Spleen (tissue), 11 donors: ENCODE measurements around the gene SLC35G2. TPM values are rescaled to one million over a fixed set of nuclear protein-coding genes. Genes with fewer than 3 reads are reported as not detected.
"Not testable (repeated sequence)": the region's sequence is repeated elsewhere in the genome, so short reads cannot be mapped to it uniquely, and the experiment has no call there.

Source experiments
- DNase-seq: peaks from one replicate; pipeline ENCODE4 v3.0.0-alpha.2; 2020
- H3K27ac ChIP-seq, 8 donors: fragments of 200-600 bp; sonication (generic) in 7 of 8; 1 replicate in 4 of 8; 2 replicates in 4 of 8; pipeline versions ENCODE4 v1.5.0 to v1.8.0; 2016 to 2021; ENCODE audit warnings: inconsistent platforms in 4 of 8, mild to moderate bottlenecking in 4 of 8, moderate library complexity in 1 of 8
- H3K27me3 ChIP-seq, 7 donors: fragments of 200-600 bp; sonication (generic) in 6 of 7; replicated peaks in 1 of 7; 1 replicate in 4 of 7; 2 replicates in 3 of 7; pipeline versions ENCODE4 v1.5.0 to v1.8.0; 2016 to 2021; ENCODE audit warnings: inconsistent platforms in 3 of 7, mild to moderate bottlenecking in 1 of 7
- H3K36me3 ChIP-seq, 6 donors: fragments of 200-600 bp; sonication (generic) in 5 of 6; 1 replicate in 4 of 6; 2 replicates in 2 of 6; pipeline versions ENCODE4 v1.5.0 to v1.8.0; 2016 to 2021; ENCODE audit warnings: inconsistent platforms in 2 of 6
- H3K4me1 ChIP-seq, 6 donors: fragments of 200-600 bp; sonication (generic) in 5 of 6; 1 replicate in 3 of 6; 2 replicates in 3 of 6; pipeline versions ENCODE4 v1.5.0 to v1.8.0; 2016 to 2021; ENCODE audit warnings: inconsistent platforms in 3 of 6
- H3K4me3 ChIP-seq, 8 donors: fragments of 200-600 bp; sonication (generic) in 7 of 8; 1 replicate in 4 of 8; 2 replicates in 4 of 8; pipeline versions ENCODE4 v1.5.0 to v1.8.0; 2016 to 2021; ENCODE audit warnings: inconsistent platforms in 4 of 8, mild to moderate bottlenecking in 4 of 8, moderate library complexity in 2 of 8
- H3K9me3 ChIP-seq, 8 donors: fragments of 200-600 bp; sonication (generic) in 7 of 8; 1 replicate in 4 of 8; 2 replicates in 4 of 8; pipeline versions ENCODE4 v1.5.0 to v1.8.0; 2016 to 2021; ENCODE audit warnings: inconsistent platforms in 4 of 8
- CTCF ChIP-seq, 11 experiments: fragments of 200-600 bp in 7 of 11; fragments of 450-650 bp in 4 of 11; sonication (generic) in 4 of 11; IDR thresholded peaks in 8 of 11; conservative IDR thresholded peaks in 3 of 11; 1 replicate in 7 of 11; 2 replicates in 4 of 11; pipeline versions ENCODE4 v1.4.0 to v1.8.0; 2016 to 2021; ENCODE audit warnings: antibody characterized with exemption in 11 of 11, inconsistent platforms in 4 of 11, mild to moderate bottlenecking in 1 of 11
- POLR2A ChIP-seq, 3 donors: fragments of 450-650 bp; IDR thresholded peaks; one replicate each; pipeline ENCODE4 v1.5.1; 2017; ENCODE audit warnings: antibody characterized with exemption in 3 of 3, mild to moderate bottlenecking in 1 of 3
- POLR2AphosphoS5 ChIP-seq, 3 donors: sonication (generic); formaldehyde crosslinking; IDR thresholded peaks; one replicate each; pipeline ENCODE4 v1.5.1; 2017; ENCODE audit warnings: antibody characterized with exemption in 3 of 3
- WGBS, 5 donors: extraction: QIAGEN DNeasy Blood & Tissue Kit in 3 of 5; methylation state at CpG; one replicate each; pipeline versions ENCODE4 v1.1.5 to v1.1.7; 2013 to 2018; 5-methylcytosine and 5-hydroxymethylcytosine counted together
- intact Hi-C: fragments of 100-400 bp; cut with DNase I; formaldehyde crosslinking; loops from one replicate; pipeline ENCODE4 v1.15.0; 2023; ENCODE audit warnings: low total_unique reads
- polyA plus RNA-seq, 3 donors: library from polyadenylated mRNA; stranded (reverse); fragments of 200-250 nt; gene quantifications; one replicate each; pipeline ENCODE4 v1.2.1, GENCODE V29; 2013
- total RNA-seq, 7 donors: library from RNA; depleted of rRNA in 3 of 7; stranded (reverse); fragments of >200 nt in 3 of 7; fragmentation: NEBNext Ultra II Directional in 4 of 7; extraction: Animal tissue kit (Norgen Biotek cat#: 25700) in 4 of 7; gene quantifications; one replicate each; pipeline versions ENCODE4 v1.1.0 to v1.2.1, GENCODE V29; 2016 to 2021
- donor health status: healthy with polysubstance abuse.
- donor health status: DM: no; HTN: no; CAD: no; lungs with moderate emphysema.
- donor health status: DM: no; HTN: no; CAD: no.
- donor health status: Bipolar disorder and iron deficiency.
- donor health status: healthy.
- donor health status: DM: no; HTN: no; CAD: no.
- donor health status: DM: yes; HTN: yes; CAD: no.

The SLC35G2 gene
- total and polyA plus RNA-seq, 10 donors = 1.1 to 7.7 (median 3.2) TPM

GRCh38 chr3:136899622-136900158 lies 80.8 kb downstream of the SLC35G2 start:
- 77 to 86% (median 83%) methylated on average over 2 of the region's 2 CpGs for WGBS, 5 donors
- no peak for DNase-seq
- H3K4me3 ChIP-seq = no peak overlapping the region
- peaks cover 9 to 30% (median 21%) of the 10 kb centered on the region in 8 donors for H3K9me3 ChIP-seq
- H3K27me3 ChIP-seq = no peaks in the 10 kb centered on the region
- H3K27ac ChIP-seq = peak overlapping the region in 2 of 8 donors; percentile 37 to 42
- H3K36me3 ChIP-seq = peaks cover 0 to 13% (median 2%) of the 10 kb centered on the region in 6 donors
- no peak for TF ChIP-seq CTCF (IDR thresholded peaks at IDR 0.05 in 8 of 11, conservative IDR thresholded peaks at IDR 0.05 in 3 of 11)
- no peak for TF ChIP-seq POLR2A (IDR thresholded peaks at IDR 0.05)
- TF ChIP-seq POLR2AphosphoS5 (IDR thresholded peaks at IDR 0.05) = no peak
- H3K4me1 ChIP-seq = peaks cover 13 to 80% (median 55%) of the 10 kb centered on the region in 6 donors
- intact Hi-C loops = no loop called here

- Histone ChIP-seq H3K27ac (peak overlapping the region in 2 of 8 donors; percentile 4 to 10), H3K4me1 (peaks cover 13 to 80% (median 58%) of the 10 kb centered on the region in 6 donors), H3K9me3 (peaks cover 9 to 37% (median 28%) of the 10 kb centered on the region in 8 donors), H3K36me3 (peaks cover 0 to 19% (median 2%) of the 10 kb centered on the region in 6 donors)
- DNase-seq, H3K27me3 ChIP-seq, H3K4me3 ChIP-seq, intact Hi-C loops: not testable (repeated sequence)
- WGBS, 5 donors = 58 to 66% (median 62%) methylated on average over 1 of the region's 1 CpG
Observed at GRCh38 chr3:136900694-136901093, 81.8 kb downstream of the SLC35G2 start.

- 92 to 96% (median 93%) methylated on average over 3 of the region's 3 CpGs for WGBS, 5 donors
- no peak for TF ChIP-seq CTCF (IDR thresholded peaks at IDR 0.05 in 8 of 11, conservative IDR thresholded peaks at IDR 0.05 in 3 of 11)
- TF ChIP-seq POLR2A (IDR thresholded peaks at IDR 0.05) = no peak
- TF ChIP-seq POLR2AphosphoS5 (IDR thresholded peaks at IDR 0.05) = no peak
- Histone ChIP-seq H3K27me3 (no peaks in the 10 kb centered on the region), H3K36me3 (peaks cover 0 to 19% (median under 1%) of the 10 kb centered on the region in 6 donors), H3K9me3 (peaks cover 9 to 37% (median 28%) of the 10 kb centered on the region in 8 donors), H3K27ac (peak overlapping the region in 1 of 8 donors; percentile 10), H3K4me3 (no peak overlapping the region), H3K4me1 (peaks cover 13 to 80% (median 64%) of the 10 kb centered on the region in 6 donors)
- no peak for DNase-seq
- intact Hi-C loops = no loop called here
Observed at GRCh38 chr3:136901391-136901790, 82.5 kb downstream of the SLC35G2 start.

- intact Hi-C loops, H3K27me3 ChIP-seq, H3K4me3 ChIP-seq, DNase-seq: not testable (repeated sequence)
- peaks cover 0 to 19% (median 0%) of the 10 kb centered on the region in 6 donors for H3K36me3 ChIP-seq
- WGBS, 5 donors = 72 to 94% (median 88%) methylated on average over 1 of the region's 1 CpG
- peaks cover 9 to 37% (median 28%) of the 10 kb centered on the region in 8 donors for H3K9me3 ChIP-seq
- peaks cover 21 to 80% (median 64%) of the 10 kb centered on the region in 6 donors for H3K4me1 ChIP-seq
- peak overlapping the region in 1 of 8 donors; percentile 14 for H3K27ac ChIP-seq
Observed at GRCh38 chr3:136902530-136902929, 83.6 kb downstream of the SLC35G2 start.

- intact Hi-C loops = no loop called here
- Histone ChIP-seq H3K9me3 (peaks cover 9 to 37% (median 28%) of the 10 kb centered on the region in 8 donors), H3K4me3 (no peak overlapping the region), H3K4me1 (peaks cover 16 to 80% (median 64%) of the 10 kb centered on the region in 6 donors), H3K36me3 (peaks cover 0 to 19% (median 0%) of the 10 kb centered on the region in 6 donors), H3K27me3 (no peaks in the 10 kb centered on the region), H3K27ac (no peak overlapping the region)
- no peak for TF ChIP-seq POLR2A (IDR thresholded peaks at IDR 0.05)
- TF ChIP-seq CTCF (IDR thresholded peaks at IDR 0.05 in 8 of 11, conservative IDR thresholded peaks at IDR 0.05 in 3 of 11) = no peak
- TF ChIP-seq POLR2AphosphoS5 (IDR thresholded peaks at IDR 0.05) = no peak
- DNase-seq = no peak
- 0 to 48% (median 2%) methylated on average over 1 of the region's 1 CpG for WGBS, 5 donors
Observed at GRCh38 chr3:136903899-136904298, 85.0 kb downstream of the SLC35G2 start.
